ENCODE measurements around the gene CDK14.
"Not testable (repeated sequence)": the region's sequence is repeated elsewhere in the genome, so short reads cannot be mapped to it uniquely, and the experiment has no call there.

The CDK14 gene

DNA sequence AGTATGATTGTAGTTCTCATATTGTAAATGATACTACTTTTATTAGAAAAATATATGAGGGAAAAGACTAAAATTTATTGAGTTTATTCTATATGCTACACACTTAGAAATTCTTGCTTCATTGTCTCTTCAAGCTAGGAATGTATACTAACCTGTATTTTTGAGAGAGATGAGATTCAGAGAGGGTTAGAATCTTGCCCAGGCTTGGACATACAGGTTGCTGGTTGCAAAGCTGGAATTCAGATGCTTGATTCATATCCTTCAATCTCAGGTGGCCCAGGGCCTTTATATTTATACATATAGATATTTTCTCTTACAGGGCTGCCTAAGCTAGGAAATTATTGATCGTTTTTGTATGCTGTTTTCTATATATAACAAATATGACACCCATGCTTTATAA is 324.2 kb downstream of the CDK14 start:
- H3K4me1 ChIP-seq (ENCODE audit: control insufficient read depth in 1 of 2, insufficient read depth in 2 of 2, low read length in 2 of 2), result no peaks in the 10 kb centered on the region
- H3K79me1 ChIP-seq (ENCODE audit: low read length), result no peaks in the 10 kb centered on the region
- H4K12ac ChIP-seq (ENCODE audit: low read depth, low read length), result no peak overlapping the region
- H3K18ac ChIP-seq (ENCODE audit: low read length), result no peak overlapping the region
- H3K9ac ChIP-seq (ENCODE audit: low read length), result no peak overlapping the region
- no peak overlapping the region for H3K4ac ChIP-seq (ENCODE audit: low read depth, low read length)
- H3K9me3 ChIP-seq (ENCODE audit: insufficient read depth, low read depth, low read length), result no peaks in the 10 kb centered on the region
- H3K23ac ChIP-seq (ENCODE audit: low read length), result no peak overlapping the region
- no peak overlapping the region for H2AFZ ChIP-seq (ENCODE audit: insufficient read depth, low read length, poor library complexity)
- H3K27ac ChIP-seq (ENCODE audit: low read depth, low read length), result no peak overlapping the region
- no peak overlapping the region for H4K8ac ChIP-seq (ENCODE audit: low read depth, low read length)
- no peak overlapping the region for H3K4me3 ChIP-seq (ENCODE audit: low read depth, low read length)
- no CpG with 5 or more reads among the region's 1 CpG for WGBS (ENCODE audit: extremely low coverage, insufficient coverage, insufficient read length)
- no peaks in the 10 kb centered on the region for H3K27me3 ChIP-seq (ENCODE audit: insufficient read depth, low read length)
- no peak overlapping the region for H2AK5ac ChIP-seq (ENCODE audit: low read length)
- H2BK12ac ChIP-seq (ENCODE audit: low read length), result no peak overlapping the region
- DNase-seq, result no peak
- no peaks in the 10 kb centered on the region for H3K79me2 ChIP-seq (ENCODE audit: control insufficient read depth, insufficient read depth, low read length, poor library complexity)
- H3K4me2 ChIP-seq (ENCODE audit: low read length), result no peak overlapping the region
- H2BK120ac ChIP-seq (ENCODE audit: insufficient read depth, low read length, poor library complexity), result no peak overlapping the region
- H3K14ac ChIP-seq (ENCODE audit: low read length), result no peak overlapping the region
- no peak overlapping the region for H4K91ac ChIP-seq (ENCODE audit: low read depth, low read length)
- no peak overlapping the region for H2BK5ac ChIP-seq (ENCODE audit: low read depth, low read length, poor library complexity)
- no peaks in the 10 kb centered on the region for H3K36me3 ChIP-seq (ENCODE audit: control insufficient read depth in 1 of 2, insufficient read depth in 2 of 2, low read length in 2 of 2)

DNA sequence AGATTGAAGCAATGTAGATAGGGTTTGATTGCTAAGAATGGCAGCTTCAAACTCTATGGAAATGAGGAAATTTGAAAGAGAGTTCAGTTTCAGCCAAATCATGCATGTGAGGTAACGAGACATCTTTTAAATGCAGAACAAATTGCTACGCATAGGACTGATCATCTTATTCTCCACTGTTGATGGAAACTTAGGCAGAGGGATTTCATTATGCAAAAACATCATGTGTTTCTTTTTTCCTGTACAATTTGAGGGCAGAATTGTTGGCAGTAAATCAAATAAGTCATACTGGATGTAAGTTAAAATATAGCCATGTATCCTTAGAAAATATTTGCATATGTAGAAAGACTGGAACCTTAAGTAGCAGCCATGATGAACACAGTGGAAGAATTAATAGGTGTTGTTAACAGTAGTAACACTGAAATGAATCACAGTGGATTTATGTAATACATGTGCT is 327.4 kb downstream of the CDK14 start:
- no peak overlapping the region for H3K9ac ChIP-seq (ENCODE audit: low read length)
- no peak overlapping the region for H2AK5ac ChIP-seq (ENCODE audit: low read length)
- H3K79me1 ChIP-seq (ENCODE audit: low read length), result no peaks in the 10 kb centered on the region
- no peak overlapping the region for H4K8ac ChIP-seq (ENCODE audit: low read depth, low read length)
- H2BK5ac ChIP-seq (ENCODE audit: low read depth, low read length, poor library complexity), result no peak overlapping the region
- H3K14ac ChIP-seq (ENCODE audit: low read length), result no peak overlapping the region
- H3K4me2 ChIP-seq (ENCODE audit: low read length), result no peak overlapping the region
- H3K36me3 ChIP-seq (ENCODE audit: control insufficient read depth in 1 of 2, insufficient read depth in 2 of 2, low read length in 2 of 2), result no peaks in the 10 kb centered on the region
- H3K18ac ChIP-seq (ENCODE audit: low read length), result no peak overlapping the region
- H3K79me2 ChIP-seq (ENCODE audit: control insufficient read depth, insufficient read depth, low read length, poor library complexity), result no peaks in the 10 kb centered on the region
- H4K12ac ChIP-seq (ENCODE audit: low read depth, low read length), result no peak overlapping the region
- no peak overlapping the region for H3K4me3 ChIP-seq (ENCODE audit: low read depth, low read length)
- DNase-seq, result no peak
- H3K4ac ChIP-seq (ENCODE audit: low read depth, low read length), result no peak overlapping the region
- no peaks in the 10 kb centered on the region for H3K27me3 ChIP-seq (ENCODE audit: insufficient read depth, low read length)
- H4K91ac ChIP-seq (ENCODE audit: low read depth, low read length), result no peak overlapping the region
- no peak overlapping the region for H2BK120ac ChIP-seq (ENCODE audit: insufficient read depth, low read length, poor library complexity)
- H3K27ac ChIP-seq (ENCODE audit: low read depth, low read length), result no peak overlapping the region
- no peaks in the 10 kb centered on the region for H3K9me3 ChIP-seq (ENCODE audit: insufficient read depth, low read depth, low read length)
- no CpG with 5 or more reads among the region's 2 CpGs for WGBS (ENCODE audit: extremely low coverage, insufficient coverage, insufficient read length)
- no peaks in the 10 kb centered on the region for H3K4me1 ChIP-seq (ENCODE audit: control insufficient read depth in 1 of 2, insufficient read depth in 2 of 2, low read length in 2 of 2)
- no peak overlapping the region for H2AFZ ChIP-seq (ENCODE audit: insufficient read depth, low read length, poor library complexity)
- no peak overlapping the region for H2BK12ac ChIP-seq (ENCODE audit: low read length)
- H3K23ac ChIP-seq (ENCODE audit: low read length), result no peak overlapping the region

DNA sequence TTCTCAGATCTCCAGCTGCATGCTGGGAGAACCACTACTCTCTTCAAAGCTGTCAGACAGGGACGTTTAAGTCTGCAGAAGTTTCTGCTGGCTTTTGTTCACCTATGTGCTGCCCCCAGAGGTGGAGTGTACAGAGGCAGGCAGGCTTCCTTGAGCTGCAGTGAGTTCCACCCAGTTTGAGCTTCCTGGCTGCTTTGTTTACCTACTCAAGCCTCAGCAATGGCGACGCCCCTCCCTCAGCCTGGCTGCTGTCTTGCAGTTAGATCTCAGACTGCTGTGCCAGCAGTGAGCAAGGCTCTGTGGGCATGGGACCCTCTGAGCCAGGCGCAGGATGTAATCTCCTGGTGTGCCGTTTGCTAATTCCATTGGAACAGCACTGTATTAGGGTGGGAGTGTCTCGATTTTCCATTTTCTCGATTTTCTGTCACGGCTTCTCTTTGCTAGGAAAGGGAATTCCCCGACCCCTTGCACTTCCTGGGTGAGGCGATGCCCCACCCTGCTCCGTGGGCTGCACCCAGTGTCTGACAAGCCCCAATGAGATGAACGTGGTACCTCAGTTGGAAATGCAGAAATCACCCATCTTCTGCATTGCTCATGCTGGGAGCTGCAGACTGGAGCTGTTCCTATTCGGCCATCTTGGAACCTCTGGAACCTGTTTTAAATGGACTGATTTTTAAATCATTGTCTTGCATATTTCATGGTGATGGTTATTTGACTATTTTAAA is 332.7 kb downstream of the CDK14 start:
- H2AK5ac ChIP-seq (ENCODE audit: low read length); H3K14ac ChIP-seq (ENCODE audit: low read length); H3K9ac ChIP-seq (ENCODE audit: low read length); H2BK12ac ChIP-seq (ENCODE audit: low read length); H3K4me1 ChIP-seq (ENCODE audit: control insufficient read depth in 1 of 2, insufficient read depth in 2 of 2, low read length in 2 of 2); H2BK5ac ChIP-seq (ENCODE audit: low read depth, low read length, poor library complexity); H3K79me1 ChIP-seq (ENCODE audit: low read length); H2BK120ac ChIP-seq (ENCODE audit: insufficient read depth, low read length, poor library complexity); H3K18ac ChIP-seq (ENCODE audit: low read length); H3K27ac ChIP-seq (ENCODE audit: low read depth, low read length); H4K12ac ChIP-seq (ENCODE audit: low read depth, low read length); H3K4ac ChIP-seq (ENCODE audit: low read depth, low read length); H3K9me3 ChIP-seq (ENCODE audit: insufficient read depth, low read depth, low read length); H2AFZ ChIP-seq (ENCODE audit: insufficient read depth, low read length, poor library complexity); H3K36me3 ChIP-seq (ENCODE audit: control insufficient read depth in 1 of 2, insufficient read depth in 2 of 2, low read length in 2 of 2); H3K79me2 ChIP-seq (ENCODE audit: control insufficient read depth, insufficient read depth, low read length, poor library complexity); H3K4me2 ChIP-seq (ENCODE audit: low read length); H3K27me3 ChIP-seq (ENCODE audit: insufficient read depth, low read length); H4K8ac ChIP-seq (ENCODE audit: low read depth, low read length); H4K91ac ChIP-seq (ENCODE audit: low read depth, low read length); H3K4me3 ChIP-seq (ENCODE audit: low read depth, low read length); H3K23ac ChIP-seq (ENCODE audit: low read length): not testable (repeated sequence)
- WGBS (ENCODE audit: extremely low coverage, insufficient coverage, insufficient read length), result no CpG with 5 or more reads among the region's 13 CpGs
- peak; percentile 4 to 18 for DNase-seq

DNA sequence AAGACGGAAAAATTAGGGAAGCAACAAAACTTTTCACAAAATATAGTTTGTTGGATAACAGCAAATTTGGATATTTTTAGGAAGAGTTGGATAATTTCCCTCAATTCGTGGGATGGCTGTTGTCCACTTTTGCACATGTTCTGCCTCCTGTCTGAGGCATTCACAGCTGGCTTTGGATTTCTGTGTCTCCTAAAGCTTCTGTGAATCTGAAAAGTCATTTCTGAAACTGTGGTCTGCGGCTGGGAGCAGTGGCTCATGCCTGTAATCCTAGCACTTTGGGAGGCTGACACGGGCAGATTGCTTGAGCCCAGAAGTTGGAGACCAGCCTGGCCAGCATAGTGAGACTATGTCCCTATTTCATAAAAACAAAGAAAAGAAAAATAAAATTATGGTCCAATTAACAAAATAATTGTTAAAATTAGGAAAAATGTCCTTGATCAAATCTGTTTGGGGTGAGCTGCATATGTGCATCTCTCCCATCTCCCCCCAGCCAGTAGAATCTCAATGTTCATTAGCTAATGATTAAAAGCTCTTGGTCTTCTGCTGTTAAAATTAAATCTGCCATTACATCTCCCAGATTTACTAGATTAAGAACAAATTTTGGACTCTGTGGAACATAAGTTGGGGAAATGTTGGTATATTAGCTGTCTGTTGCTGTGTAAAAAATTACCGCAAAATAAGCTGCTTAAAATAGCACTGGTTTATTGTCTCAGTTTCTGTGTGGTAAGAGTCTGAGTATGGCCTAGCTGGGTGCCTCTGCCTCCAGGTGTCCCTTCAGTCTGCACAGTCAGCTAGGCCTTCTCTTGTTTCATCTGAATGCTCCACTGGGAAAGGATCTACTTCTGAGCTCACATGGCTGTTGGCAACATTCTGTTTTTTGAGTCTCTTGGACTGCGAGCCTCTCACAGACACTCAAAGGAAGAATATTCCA is 336.1 kb downstream of the CDK14 start:
- Histone ChIP-seq H4K12ac (ENCODE audit: low read depth, low read length) (no peak overlapping the region), H4K8ac (ENCODE audit: low read depth, low read length) (no peak overlapping the region), H3K36me3 (ENCODE audit: control insufficient read depth in 1 of 2, insufficient read depth in 2 of 2, low read length in 2 of 2) (no peaks in the 10 kb centered on the region), H3K9me3 (ENCODE audit: insufficient read depth, low read depth, low read length) (no peaks in the 10 kb centered on the region), H3K79me2 (ENCODE audit: control insufficient read depth, insufficient read depth, low read length, poor library complexity) (no peaks in the 10 kb centered on the region), H3K14ac (ENCODE audit: low read length) (no peak overlapping the region), H2AK5ac (ENCODE audit: low read length) (no peak overlapping the region), H2AFZ (ENCODE audit: insufficient read depth, low read length, poor library complexity) (no peak overlapping the region), H3K79me1 (ENCODE audit: low read length) (no peaks in the 10 kb centered on the region), H2BK5ac (ENCODE audit: low read depth, low read length, poor library complexity) (no peak overlapping the region), H3K27me3 (ENCODE audit: insufficient read depth, low read length) (no peaks in the 10 kb centered on the region), H3K4me1 (ENCODE audit: control insufficient read depth in 1 of 2, insufficient read depth in 2 of 2, low read length in 2 of 2) (no peaks in the 10 kb centered on the region), H3K23ac (ENCODE audit: low read length) (no peak overlapping the region), H2BK120ac (ENCODE audit: insufficient read depth, low read length, poor library complexity) (no peak overlapping the region), H3K27ac (ENCODE audit: low read depth, low read length) (no peak overlapping the region), H3K4ac (ENCODE audit: low read depth, low read length) (no peak overlapping the region), H3K18ac (ENCODE audit: low read length) (no peak overlapping the region), H2BK12ac (ENCODE audit: low read length) (no peak overlapping the region), H3K4me3 (ENCODE audit: low read depth, low read length) (no peak overlapping the region), H3K9ac (ENCODE audit: low read length) (no peak overlapping the region), H3K4me2 (ENCODE audit: low read length) (no peak overlapping the region), H4K91ac (ENCODE audit: low read depth, low read length) (no peak overlapping the region)
- no CpG with 5 or more reads among the region's 6 CpGs for WGBS (ENCODE audit: extremely low coverage, insufficient coverage, insufficient read length)
- no peak for DNase-seq
